GM23338 (cell line): ENCODE results near the gene CKLF. TPM values are rescaled to one million over a fixed set of nuclear protein-coding genes. Genes with fewer than 3 reads are reported as not detected.

Experiments used
- ATAC-seq: fragments of 200-7000 bp; cut with Tn5 transposase; 3 replicates; pipeline ENCODE4 v1.9.1; 2020
- DNase-seq: peaks from one replicate; pipeline ENCODE4 v3.0.0-alpha.2; 2015; ENCODE audit warnings: low spot score
- H2AFZ ChIP-seq: fragments of 200-600 bp; sonication (generic); 2 replicates; pipeline ENCODE4 v1.8.0; 2016; ENCODE audit warnings: antibody characterized with exemption, mild to moderate bottlenecking, moderate library complexity
- H3F3A ChIP-seq: fragments of 200-600 bp; sonication (generic); replicated peaks from 2 replicates; pipeline ENCODE4 v1.8.0; 2017; ENCODE audit warnings: antibody characterized with exemption, mixed run types, low read depth
- H3K27ac ChIP-seq: fragments of 200-600 bp; sonication (generic); 2 replicates; pipeline ENCODE4 v1.6.1; 2016; ENCODE audit warnings: low read depth
- H3K27me3 ChIP-seq: fragments of 200-600 bp; sonication (generic); 2 replicates; pipeline ENCODE4 v1.8.0; 2016; ENCODE audit warnings: mild to moderate bottlenecking, mixed run types, moderate library complexity; ENCODE audit not compliant: insufficient read depth
- H3K36me3 ChIP-seq: fragments of 200-600 bp; sonication (generic); 2 replicates; pipeline ENCODE4 v1.8.0; 2016; ENCODE audit warnings: mild to moderate bottlenecking; ENCODE audit not compliant: insufficient read depth
- H3K4me1 ChIP-seq: fragments of 200-600 bp; sonication (generic); 2 replicates; pipeline ENCODE4 v1.8.0; 2016; ENCODE audit warnings: mild to moderate bottlenecking, moderate library complexity; ENCODE audit not compliant: insufficient read depth
- H3K4me2 ChIP-seq: fragments of 200-600 bp; sonication (generic); 2 replicates; pipeline ENCODE4 v1.7.1; 2017; ENCODE audit warnings: mixed run types
- H3K4me3 ChIP-seq: fragments of 200-600 bp; sonication (generic); 2 replicates; pipeline ENCODE4 v1.6.1; 2016; ENCODE audit warnings: mixed run types
- H3K79me2 ChIP-seq: fragments of 200-600 bp; sonication (generic); replicated peaks from 2 replicates; pipeline ENCODE4 v1.8.0; 2017; ENCODE audit warnings: mild to moderate bottlenecking; ENCODE audit not compliant: insufficient read depth
- H3K9me2 ChIP-seq: fragments of 200-600 bp; sonication (generic); 2 replicates; pipeline ENCODE4 v1.8.0; 2017; ENCODE audit not compliant: insufficient read depth
- H4K20me1 ChIP-seq: fragments of 200-600 bp; sonication (generic); replicated peaks from 2 replicates; pipeline ENCODE4 v1.8.0; 2017; ENCODE audit warnings: mild to moderate bottlenecking; ENCODE audit not compliant: insufficient read depth
- H3K27ac Mint-ChIP-seq: 2 replicates; pipeline ENCODE4 v1.8.0; 2020; ENCODE audit warnings: inconsistent platforms, mild to moderate bottlenecking, moderate library complexity, mixed read lengths
- H3K27me3 Mint-ChIP-seq: 3 replicates; pipeline ENCODE4 v1.8.0; 2022; ENCODE audit warnings: low read depth, mild to moderate bottlenecking, moderate library complexity, mixed read lengths, inconsistent platforms; ENCODE audit not compliant: insufficient read depth, poor library complexity
- H3K36me3 Mint-ChIP-seq: 3 replicates; pipeline ENCODE4 v1.8.0; 2021; ENCODE audit warnings: low read depth, mild to moderate bottlenecking, inconsistent platforms, moderate library complexity, mixed read lengths
- H3K4me1 Mint-ChIP-seq: 3 replicates; pipeline ENCODE4 v1.8.0; 2020; ENCODE audit warnings: mild to moderate bottlenecking, inconsistent platforms, mixed read lengths
- H3K4me3 Mint-ChIP-seq: 3 replicates; pipeline ENCODE4 v1.8.0; 2021; ENCODE audit warnings: moderate library complexity, mild to moderate bottlenecking, inconsistent platforms, mixed read lengths
- H3K9me3 Mint-ChIP-seq: 3 replicates; pipeline ENCODE4 v1.8.0; 2020; ENCODE audit warnings: moderate library complexity, mild to moderate bottlenecking, inconsistent platforms, mixed read lengths
- CTCF ChIP-seq, 2 experiments: fragments of 200-600 bp in 1 of 2; sonication (generic) in 1 of 2; conservative IDR thresholded peaks; 2 replicates each; pipeline versions ENCODE4 v1.5.1 to v1.6.1; 2016 to 2017; ENCODE audit warnings: antibody characterized with exemption in 2 of 2, low read depth in 2 of 2, mild to moderate bottlenecking in 2 of 2, moderate library complexity in 1 of 2
- ETS1 ChIP-seq: IDR thresholded peaks from 2 replicates; pipeline ENCODE4 v1.6.1; 2016; ENCODE audit warnings: antibody characterized with exemption
- EZH2phosphoT487 ChIP-seq: fragments of 200-600 bp; sonication (generic); IDR thresholded peaks from one replicate; pipeline ENCODE4 v1.8.1; 2018; ENCODE audit warnings: antibody characterized with exemption; ENCODE audit not compliant: unreplicated experiment
- NANOG ChIP-seq: IDR thresholded peaks from 2 replicates; pipeline ENCODE4 v1.6.1; 2016; ENCODE audit warnings: antibody characterized with exemption, borderline replicate concordance
- POLR2AphosphoS5 ChIP-seq: IDR thresholded peaks from 2 replicates; pipeline ENCODE4 v1.6.1; 2016; ENCODE audit warnings: antibody characterized with exemption, low read depth
- REST ChIP-seq: IDR thresholded peaks from one replicate; pipeline ENCODE4 v1.6.1; 2018; ENCODE audit warnings: antibody characterized with exemption; ENCODE audit not compliant: unreplicated experiment
- STAT1 ChIP-seq: IDR thresholded peaks from one replicate; pipeline ENCODE4 v1.6.1; 2016; ENCODE audit warnings: antibody characterized with exemption; ENCODE audit not compliant: unreplicated experiment
- ZNF114 ChIP-seq: fragments of 250-450 bp; sonication (Bioruptor Pico); IDR thresholded peaks from 2 replicates; pipeline ENCODE4 v1.5.0; 2020; ENCODE audit warnings: mild to moderate bottlenecking, moderate library complexity
- ZNF331 ChIP-seq: fragments of 250-450 bp; sonication (Bioruptor Pico); IDR thresholded peaks from 2 replicates; pipeline ENCODE4 v1.5.0; 2020; ENCODE audit warnings: low read depth, mild to moderate bottlenecking, moderate library complexity
- ZNF462 ChIP-seq: fragments of 250-450 bp; sonication (Bioruptor Pico); IDR thresholded peaks from 2 replicates; pipeline ENCODE4 v1.5.0; 2020; ENCODE audit warnings: mild to moderate bottlenecking, moderate library complexity
- polyA plus RNA-seq: library from polyadenylated mRNA; unstranded; fragments of >200 nt; fragmentation: Nextera tagmentation; extraction: Ambion mirVana; gene quantifications from 2 replicates; pipeline ENCODE4 v1.2.1, GENCODE V29; 2016
- total RNA-seq: library from RNA; depleted of rRNA; stranded (reverse); fragments of >200 nt; shearing (Covaris generic); gene quantifications from 2 replicates; pipeline ENCODE4 v1.2.3, GENCODE V29; 2014

The CKLF gene
- total and polyA plus RNA-seq, 2 experiments from 2014 or later: 25.5 to 60.0 TPM

- peaks cover 19% of the 10 kb centered on the region for H3K36me3 Mint-ChIP-seq
- no peaks in the 10 kb centered on the region for H3K36me3 ChIP-seq
- H3K9me3 Mint-ChIP-seq: no peaks in the 10 kb centered on the region; the same call in 2 of the 3 replicates
- H3F3A ChIP-seq: no peaks in the 10 kb centered on the region
- H3K4me2 ChIP-seq: peak overlapping the region; percentile 28; the same call in 1 of the 2 replicates
- peaks cover 44% of the 10 kb centered on the region for H3K4me1 Mint-ChIP-seq
- ATAC-seq (no peak), DNase-seq (no peak)
- H3K27me3 ChIP-seq: no peaks in the 10 kb centered on the region
- no peak overlapping the region for H2AFZ ChIP-seq
- no peaks in the 10 kb centered on the region for H4K20me1 ChIP-seq
- no peak overlapping the region for H3K4me3 ChIP-seq
- no peak for TF ChIP-seq POLR2AphosphoS5
- TF ChIP-seq CTCF (conservative IDR thresholded peaks at IDR 0.05; ENCODE audit: low read depth in 2 of 2): no peak
- no peak for TF ChIP-seq ZNF462 (CRISPR knock-in tag)
- no peak for TF ChIP-seq NANOG
- no peak for TF ChIP-seq STAT1
- TF ChIP-seq ZNF114 (CRISPR knock-in tag): no peak
- no peak for TF ChIP-seq ZNF331
- no peak for TF ChIP-seq EZH2phosphoT487
- no peak for TF ChIP-seq ETS1
- TF ChIP-seq REST: no peak
- peaks cover 3% of the 10 kb centered on the region for H3K27me3 Mint-ChIP-seq
- peak overlapping the region; percentile 81 for H3K27ac Mint-ChIP-seq
- no peaks in the 10 kb centered on the region for H3K79me2 ChIP-seq
- H3K4me3 Mint-ChIP-seq: no peak overlapping the region
- peaks cover 14% of the 10 kb centered on the region for H3K4me1 ChIP-seq
- peak overlapping the region; percentile 68; the same call in 1 of the 2 replicates for H3K27ac ChIP-seq
- no peaks in the 10 kb centered on the region for H3K9me2 ChIP-seq
Observed at GRCh38 chr16:66512272-66513110, 39.9 kb upstream of the CKLF start.
